ENCODE results near the gene CACNB2. TPM values are rescaled to one million over a fixed set of nuclear protein-coding genes. Genes with fewer than 3 reads are reported as not detected.
A peak's percentile ranks its signal among the peaks of the same experiment; 100 is the strongest.

The CACNB2 gene
- not detected in 2 replicates for total RNA-seq (2014; rRNA removed; shearing (Covaris generic))

DNA sequence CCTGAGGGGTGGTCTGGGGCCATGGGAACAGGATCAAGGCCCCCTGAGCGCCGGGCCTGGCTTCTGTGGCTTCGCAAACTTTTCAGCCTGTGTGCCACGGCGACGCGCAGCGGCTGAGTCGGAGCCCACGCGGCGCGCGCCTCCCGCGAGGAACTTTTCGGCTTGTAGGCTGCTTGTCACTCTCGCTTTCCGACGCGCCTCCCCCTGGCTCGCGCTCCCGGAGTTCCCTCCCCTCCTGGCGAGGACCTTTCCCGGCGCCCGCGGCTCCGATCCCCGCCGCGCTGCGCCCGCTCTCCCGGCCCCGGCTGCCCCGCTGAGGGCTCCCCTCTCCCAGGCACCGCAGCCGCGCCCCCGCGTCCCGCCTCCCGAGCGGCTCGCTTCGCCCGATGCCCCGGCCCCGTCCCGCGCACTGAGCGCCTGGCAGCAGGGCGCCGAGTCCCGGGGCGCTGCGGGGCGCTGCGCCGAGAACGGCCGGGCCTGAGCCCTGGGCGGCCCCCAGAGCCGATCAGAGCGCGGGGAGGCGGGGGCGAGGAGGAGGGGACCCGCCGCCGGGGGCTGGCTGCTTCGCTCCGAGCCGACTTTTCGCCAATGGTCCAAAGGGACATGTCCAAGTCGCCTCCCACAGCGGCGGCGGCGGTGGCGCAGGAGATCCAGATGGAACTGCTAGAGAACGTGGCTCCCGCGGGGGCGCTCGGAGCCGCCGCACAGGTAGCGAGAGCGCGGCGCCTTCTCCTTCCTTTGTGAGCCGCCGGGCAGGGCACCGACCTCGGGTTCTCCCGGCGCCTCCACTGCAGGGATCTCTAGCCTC is at the start of gene CACNB2:
CACNB2 (plus strand) TSS at position 276 of the 808 bp plus-strand sequence.
- DNase-seq (ENCODE audit: low spot score), result peak; percentile 68
- in situ Hi-C loops (cut with HindIII; ENCODE audit: low sequenced_read_pairs), result no loop called here

- no peak for DNase-seq (ENCODE audit: low spot score)
- in situ Hi-C loops (cut with HindIII; ENCODE audit: low sequenced_read_pairs), result no loop called here
Measured at GRCh38 chr10:18094332-18094731, 45.9 kb upstream of the CACNB2 start.

DNA sequence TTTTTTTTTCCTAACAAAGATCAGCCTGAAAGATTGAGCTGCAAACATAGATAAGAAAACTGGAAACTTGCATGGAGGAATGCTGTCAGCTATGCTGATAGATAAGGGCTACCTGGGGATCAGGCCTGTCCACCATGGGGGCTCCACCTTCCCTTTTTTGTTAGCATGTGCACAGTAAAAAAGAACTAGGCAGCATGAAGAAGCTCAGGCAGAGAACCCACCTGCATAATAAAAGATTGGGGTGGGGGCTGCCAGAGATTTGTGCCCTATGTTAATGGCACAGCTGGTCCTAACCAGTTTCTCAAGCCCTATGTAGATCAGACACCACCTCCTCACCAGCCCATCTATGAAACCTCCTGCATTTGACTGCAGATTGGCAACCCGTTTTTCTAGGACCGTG is 45.4 kb upstream of the CACNB2 start:
- in situ Hi-C loops (cut with HindIII; ENCODE audit: low sequenced_read_pairs), result no loop called here
- no peak for DNase-seq (ENCODE audit: low spot score)

- in situ Hi-C loops (cut with HindIII; ENCODE audit: low sequenced_read_pairs), result no loop called here
- no peak for DNase-seq (ENCODE audit: low spot score)
Measured at GRCh38 chr10:18097524-18097923, 42.7 kb upstream of the CACNB2 start.

DNA sequence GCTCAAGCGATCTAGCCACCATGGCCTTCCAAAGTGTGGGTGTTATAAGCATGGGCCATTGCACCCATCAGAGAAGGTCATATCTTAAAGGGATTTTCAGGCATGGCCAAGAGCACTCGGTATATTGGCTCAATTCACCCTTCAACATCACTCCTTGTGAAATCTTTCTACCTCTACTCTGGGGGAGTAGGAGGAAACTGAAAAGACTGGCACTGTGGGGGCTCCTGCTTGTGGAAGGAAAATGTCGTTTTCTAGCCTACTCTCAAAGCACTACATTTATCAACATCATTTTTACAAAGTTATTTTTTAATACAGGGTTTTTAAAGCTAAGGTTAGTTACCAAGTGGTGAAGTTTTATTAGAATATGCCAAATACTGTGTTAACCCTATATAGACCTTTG is 42.0 kb upstream of the CACNB2 start:
- in situ Hi-C loops (cut with HindIII; ENCODE audit: low sequenced_read_pairs), result no loop called here
- no peak for DNase-seq (ENCODE audit: low spot score)

DNA sequence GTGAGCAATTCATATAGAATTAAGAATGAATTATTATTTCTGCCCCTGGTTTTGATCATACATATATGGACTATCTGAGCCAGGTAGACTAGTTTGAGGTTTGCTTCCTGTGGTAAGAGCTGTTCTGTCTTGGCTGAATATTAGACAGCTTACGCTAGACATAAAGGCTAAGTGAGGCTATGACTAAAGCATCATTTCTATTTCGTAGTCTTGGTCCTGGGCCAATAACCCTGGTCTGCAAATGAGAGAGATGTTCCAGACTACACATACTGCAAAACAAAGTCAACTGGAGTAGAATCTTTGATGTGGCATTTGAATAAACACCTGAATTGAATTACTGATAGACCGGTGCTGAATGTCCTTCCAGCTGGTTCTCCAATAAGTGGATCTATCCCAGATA is 40.8 kb upstream of the CACNB2 start:
- in situ Hi-C loops (cut with HindIII; ENCODE audit: low sequenced_read_pairs), result no loop called here
- no peak for DNase-seq (ENCODE audit: low spot score)

- no peak for DNase-seq (ENCODE audit: low spot score)
- in situ Hi-C loops (cut with HindIII; ENCODE audit: low sequenced_read_pairs), result no loop called here
Measured at GRCh38 chr10:18100669-18101068, 39.6 kb upstream of the CACNB2 start.

DNA sequence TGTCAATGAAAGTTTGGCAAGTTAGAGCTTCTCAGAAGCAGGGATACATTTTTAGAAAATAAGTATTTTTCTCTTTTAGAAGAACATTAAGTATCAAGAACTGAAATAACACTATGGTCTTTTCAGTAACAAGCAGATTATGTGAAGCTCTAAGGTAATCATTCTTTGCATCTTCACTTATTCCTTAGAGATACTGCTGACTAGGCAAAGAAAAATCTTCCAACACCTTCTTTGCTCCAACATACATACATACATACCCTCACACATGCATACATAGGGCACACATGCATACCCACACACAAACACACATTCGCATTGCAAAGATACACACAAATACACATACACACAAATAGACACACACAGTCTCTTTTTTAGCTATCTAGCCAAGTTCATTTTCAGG is 37.8 kb upstream of the CACNB2 start:
- in situ Hi-C loops (cut with HindIII; ENCODE audit: low sequenced_read_pairs), result no loop called here
- no peak for DNase-seq (ENCODE audit: low spot score)

GRCh38 chr10:18104223-18104872 is 35.9 kb upstream of the CACNB2 start:
- peak; percentile 59 for DNase-seq (ENCODE audit: low spot score)
- in situ Hi-C loops (cut with HindIII; ENCODE audit: low sequenced_read_pairs), result no loop called here

GRCh38 chr10:18109341-18109870 is 30.8 kb upstream of the CACNB2 start:
- in situ Hi-C loops (cut with HindIII; ENCODE audit: low sequenced_read_pairs), result no loop called here
- peak; percentile 96 for DNase-seq (ENCODE audit: low spot score)

DNA sequence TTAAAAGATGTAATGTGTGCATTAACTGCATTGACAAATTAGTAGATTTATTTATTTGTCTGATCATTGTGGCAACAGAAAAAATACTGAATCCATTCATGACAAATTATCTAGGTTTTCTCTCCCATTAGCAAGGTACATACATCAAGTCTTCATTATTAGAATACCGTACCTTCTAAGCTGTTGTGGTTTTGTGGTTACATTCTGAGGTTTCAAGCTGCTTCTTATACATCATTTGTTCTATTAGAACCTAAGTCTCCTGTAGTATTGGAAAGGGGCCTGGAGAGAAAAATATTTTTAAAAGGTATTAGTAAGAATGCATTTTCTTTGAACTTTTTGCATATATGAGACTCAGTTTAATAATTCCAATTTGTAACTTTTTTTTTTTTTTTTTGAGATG is 26.3 kb upstream of the CACNB2 start:
- DNase-seq (ENCODE audit: low spot score), result no peak
- in situ Hi-C loops (cut with HindIII; ENCODE audit: low sequenced_read_pairs), result no loop called here

GRCh38 chr10:18117276-18117675 is 22.9 kb upstream of the CACNB2 start:
- in situ Hi-C loops (cut with HindIII; ENCODE audit: low sequenced_read_pairs), result no loop called here
- DNase-seq (ENCODE audit: low spot score), result no peak

DNA sequence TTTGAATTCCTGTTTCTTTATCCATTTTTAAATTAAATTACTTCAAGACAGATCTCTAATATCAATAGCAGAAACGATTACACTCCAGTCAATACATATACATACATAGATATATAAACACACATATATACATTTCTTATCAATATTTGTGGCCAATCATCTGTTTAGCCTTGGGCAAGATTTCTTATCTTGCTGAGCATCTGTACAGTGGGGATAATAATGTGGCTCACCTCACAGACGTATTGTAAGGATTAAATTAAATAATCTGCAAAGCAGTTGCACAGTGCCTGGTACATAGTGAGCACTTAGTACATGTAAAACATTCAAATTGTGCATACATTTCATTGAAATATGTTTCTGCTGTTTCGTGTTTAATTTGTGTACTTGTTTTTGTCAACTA is 17.5 kb upstream of the CACNB2 start:
- no peak for DNase-seq (ENCODE audit: low spot score)
- in situ Hi-C loops (cut with HindIII; ENCODE audit: low sequenced_read_pairs), result no loop called here

GRCh38 chr10:18133046-18133445 is 7.2 kb upstream of the CACNB2 start:
- DNase-seq (ENCODE audit: low spot score), result no peak
- in situ Hi-C loops (cut with HindIII; ENCODE audit: low sequenced_read_pairs), result no loop called here

DNA sequence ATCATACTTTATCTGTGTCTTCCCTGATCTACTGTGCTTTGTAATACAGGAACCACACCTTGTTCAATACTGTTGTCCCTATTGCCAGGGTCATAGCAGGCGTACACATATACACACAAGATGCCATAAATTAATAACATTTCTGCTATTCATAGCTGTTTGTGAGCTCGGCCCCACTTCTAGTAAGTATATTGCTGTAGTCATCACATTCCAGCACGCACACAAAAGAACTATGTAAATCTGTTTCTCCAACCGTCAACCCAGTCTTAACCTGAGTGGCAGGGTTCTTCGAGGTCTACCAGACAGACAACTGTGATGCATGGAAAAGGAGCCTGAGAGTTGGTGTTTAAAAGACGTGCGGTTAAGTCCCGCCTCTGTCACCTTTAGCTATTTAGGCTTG is 5.7 kb upstream of the CACNB2 start:
- DNase-seq (ENCODE audit: low spot score), result no peak
- in situ Hi-C loops (cut with HindIII; ENCODE audit: low sequenced_read_pairs), result no loop called here

GRCh38 chr10:18134921-18135320 is 5.3 kb upstream of the CACNB2 start:
- DNase-seq (ENCODE audit: low spot score), result no peak
- in situ Hi-C loops (cut with HindIII; ENCODE audit: low sequenced_read_pairs), result no loop called here

- in situ Hi-C loops (cut with HindIII; ENCODE audit: low sequenced_read_pairs), result no loop called here
- no peak for DNase-seq (ENCODE audit: low spot score)
Measured at GRCh38 chr10:18136073-18136791, 4.0 kb upstream of the CACNB2 start.

- in situ Hi-C loops (cut with HindIII; ENCODE audit: low sequenced_read_pairs), result no loop called here
- no peak for DNase-seq (ENCODE audit: low spot score)
Measured at GRCh38 chr10:18137111-18137510, 3.1 kb upstream of the CACNB2 start.

DNA sequence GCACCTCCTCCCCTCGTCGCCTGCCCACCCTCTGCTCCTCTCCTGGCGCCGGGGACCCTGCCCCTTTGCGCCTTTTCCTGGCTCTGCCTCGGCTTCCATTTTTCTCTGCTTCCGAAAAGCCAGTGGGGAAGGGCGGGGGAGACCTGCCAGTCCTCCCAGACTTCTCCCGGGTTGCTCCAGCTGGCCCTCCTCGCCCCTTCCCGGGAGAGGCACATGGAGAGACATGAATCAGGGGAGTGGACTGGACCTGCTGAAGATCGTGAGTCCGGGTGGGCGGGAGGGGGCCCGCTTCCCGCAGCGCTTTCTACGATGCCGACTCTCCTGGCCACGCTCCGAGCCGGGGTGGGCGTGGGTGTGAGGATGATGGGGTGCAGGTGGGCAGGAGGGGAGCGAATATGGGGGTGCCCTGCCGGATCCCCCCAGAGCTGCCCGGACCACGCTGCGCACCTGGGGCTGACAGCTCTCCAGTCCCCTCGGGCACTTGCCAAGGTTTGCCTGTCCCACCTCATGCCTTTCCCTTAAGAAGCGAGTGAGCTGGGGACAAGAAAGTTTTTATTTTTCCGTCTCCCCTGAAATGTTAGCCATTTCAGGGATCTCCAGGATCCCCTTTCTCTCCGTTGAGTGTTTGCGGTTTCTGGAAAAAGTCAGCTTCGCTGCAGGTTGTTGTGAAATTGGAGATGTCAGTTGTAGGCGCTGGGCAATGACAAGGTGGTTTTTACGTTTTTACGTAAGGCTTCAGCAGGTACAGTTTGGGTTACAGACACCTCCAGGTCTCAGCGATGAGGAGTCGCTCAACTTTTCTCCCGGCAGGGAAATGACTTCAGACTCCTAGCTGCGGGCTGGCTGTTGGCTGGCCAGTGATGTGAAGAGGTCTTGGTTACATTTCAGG is 977 bp downstream of the CACNB2 start:
- in situ Hi-C loops (cut with HindIII; ENCODE audit: low sequenced_read_pairs), result no loop called here
- peak; percentile 55 for DNase-seq (ENCODE audit: low spot score)

Data from G401 (cell line).